GM21786 (cell line): ENCODE measurements around the gene MDFIC.

Source experiments
- ATAC-seq: cut with Tn5 transposase; IDR thresholded peaks from one replicate; pipeline ENCODE4 v1.9.1; 2021; ENCODE audit not compliant: unreplicated experiment

MDFIC gene

GRCh38 chr7:114986190-114987180, 64.6 kb downstream of the MDFIC start:
- ATAC-seq: no peak

GRCh38 chr7:114988026-114988425, 66.1 kb downstream of the MDFIC start:
- ATAC-seq: no peak

- ATAC-seq: no peak
These were observed 67.0 kb downstream of the MDFIC start for GRCh38 chr7:114988755-114989375.

GRCh38 chr7:114989531-114989930, 67.6 kb downstream of the MDFIC start:
- ATAC-seq: no peak

- no peak for ATAC-seq
These were observed 75.9 kb downstream of the MDFIC start for GRCh38 chr7:114997487-114998404.

- ATAC-seq: no peak
These were observed 82.2 kb downstream of the MDFIC start for GRCh38 chr7:115004121-115004520.

- ATAC-seq: no peak
These were observed 83.4 kb downstream of the MDFIC start for GRCh38 chr7:115005251-115005650.

- ATAC-seq: no peak
These were observed 84.1 kb downstream of the MDFIC start for GRCh38 chr7:115005953-115006352.

GRCh38 chr7:115007751-115008150, 85.9 kb downstream of the MDFIC start:
- ATAC-seq: no peak

GRCh38 chr7:115008465-115009114, 86.7 kb downstream of the MDFIC start:
- peak; percentile 59 for ATAC-seq

- peak; percentile 74 for ATAC-seq
These were observed 87.2 kb downstream of the MDFIC start for GRCh38 chr7:115009139-115009538.

GRCh38 chr7:115009736-115010440, 88.0 kb downstream of the MDFIC start:
- ATAC-seq: no peak

GRCh38 chr7:115010441-115010820, 88.5 kb downstream of the MDFIC start:
- no peak for ATAC-seq

- ATAC-seq: no peak
These were observed 92.0 kb downstream of the MDFIC start for GRCh38 chr7:115013886-115014285.

GRCh38 chr7:115014794-115015193, 92.9 kb downstream of the MDFIC start:
- ATAC-seq: no peak

GRCh38 chr7:115015619-115016018, 93.7 kb downstream of the MDFIC start:
- no peak for ATAC-seq

- no peak for ATAC-seq
These were observed 98.2 kb downstream of the MDFIC start for GRCh38 chr7:115019882-115020605.

- ATAC-seq: no peak
These were observed 101.3 kb downstream of the MDFIC start for GRCh38 chr7:115023219-115023618.

- no peak for ATAC-seq
These were observed 102.4 kb downstream of the MDFIC start for GRCh38 chr7:115024276-115024675.
